IPS-NIHi11 (cell line): ENCODE results near the gene PTPRB.

Source experiments
- DNase-seq: peaks from one replicate; pipeline ENCODE4 v3.0.0; 2012; ENCODE audit warnings: mixed read lengths, low spot score

PTPRB gene

DNA sequence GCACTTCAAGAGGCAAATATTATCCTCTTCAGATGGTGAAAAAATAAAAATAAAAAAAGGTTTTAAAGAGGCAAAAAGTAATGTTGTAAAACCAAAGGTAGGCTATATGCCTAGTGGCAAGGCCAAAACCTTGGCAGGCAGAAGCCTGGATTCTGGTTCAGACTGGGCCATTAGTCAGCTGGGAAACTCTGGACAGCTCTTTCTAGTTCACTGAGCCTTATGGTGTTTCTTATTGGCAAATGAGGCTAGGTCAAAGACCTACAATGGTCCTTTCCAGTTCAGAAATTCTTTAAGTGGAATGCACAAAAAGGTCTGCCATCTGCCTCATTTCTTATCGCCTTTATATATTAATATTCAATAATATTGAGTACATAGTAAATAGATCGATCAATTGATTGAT is 44.6 kb downstream of the PTPRB start:
- no peak for DNase-seq

DNA sequence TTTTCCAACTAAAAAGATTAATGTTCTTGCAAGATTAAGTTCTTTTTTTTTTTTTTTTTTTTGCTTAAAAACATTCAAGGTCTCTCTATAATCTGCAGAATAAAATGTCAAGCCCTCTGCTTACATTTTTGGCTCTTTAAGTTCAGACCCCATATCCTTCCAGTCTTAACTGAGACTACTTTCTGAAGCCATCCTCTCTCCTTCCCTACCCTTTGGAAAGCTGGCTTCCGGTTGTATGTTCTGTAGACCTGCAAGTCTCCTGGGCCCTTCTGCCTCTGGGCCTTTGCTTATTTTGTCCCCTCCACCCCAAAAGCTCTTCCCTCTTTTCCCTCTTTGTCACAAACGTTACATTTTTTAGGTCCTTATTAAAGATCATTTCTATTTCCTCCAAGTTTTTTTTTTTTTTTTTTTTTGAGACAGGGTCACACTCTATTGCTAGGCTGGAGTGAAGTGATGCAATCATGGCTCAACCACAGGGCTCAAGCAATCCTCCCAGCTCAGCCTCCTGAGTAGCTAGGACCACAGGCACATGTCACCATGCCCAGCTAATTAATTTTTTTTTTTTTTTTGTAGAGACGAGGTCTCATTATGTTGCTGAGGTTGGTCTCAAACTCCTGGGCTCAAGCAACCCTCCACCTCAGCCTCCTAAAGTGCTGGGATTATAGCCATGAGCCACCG is 46.5 kb downstream of the PTPRB start:
- DNase-seq = no peak

DNA sequence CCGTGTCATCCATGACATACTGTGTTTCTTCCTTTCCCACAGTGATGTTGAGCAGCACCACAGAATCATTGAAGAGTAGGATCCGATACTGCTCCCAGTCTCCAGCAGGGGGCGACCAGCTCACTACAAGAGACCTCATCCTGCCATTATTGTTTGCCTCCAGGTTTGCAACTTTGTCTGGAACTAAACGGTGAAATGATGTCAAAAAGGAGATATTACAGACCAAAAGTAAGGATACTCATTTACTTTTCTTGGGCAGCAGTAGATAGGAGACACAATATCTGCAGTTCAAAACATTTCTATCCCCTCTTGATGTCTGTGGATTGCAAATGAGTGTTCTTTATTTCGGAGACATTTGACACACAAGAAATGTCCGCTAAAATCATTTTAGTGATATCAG is 47.2 kb downstream of the PTPRB start:
- peak; percentile 77 for DNase-seq

DNA sequence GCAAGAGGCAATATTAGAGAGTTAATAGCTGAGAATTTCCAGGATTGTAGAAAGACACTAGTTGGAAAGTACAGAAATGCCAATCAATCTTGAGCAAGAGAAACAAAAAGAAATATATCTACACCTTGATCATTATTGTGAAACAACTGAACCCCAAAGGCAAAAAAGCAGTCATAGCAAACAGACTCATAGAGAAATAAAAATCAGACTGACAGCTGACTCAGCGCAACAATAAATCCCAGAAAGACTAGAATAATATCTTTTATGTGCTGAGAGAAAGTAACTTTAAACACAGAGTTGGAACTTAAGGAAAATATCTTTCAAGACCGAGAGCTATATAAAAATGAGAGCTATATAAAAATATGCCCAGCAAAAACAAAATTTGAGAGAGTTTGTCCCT is 52.9 kb downstream of the PTPRB start:
- DNase-seq = no peak

DNA sequence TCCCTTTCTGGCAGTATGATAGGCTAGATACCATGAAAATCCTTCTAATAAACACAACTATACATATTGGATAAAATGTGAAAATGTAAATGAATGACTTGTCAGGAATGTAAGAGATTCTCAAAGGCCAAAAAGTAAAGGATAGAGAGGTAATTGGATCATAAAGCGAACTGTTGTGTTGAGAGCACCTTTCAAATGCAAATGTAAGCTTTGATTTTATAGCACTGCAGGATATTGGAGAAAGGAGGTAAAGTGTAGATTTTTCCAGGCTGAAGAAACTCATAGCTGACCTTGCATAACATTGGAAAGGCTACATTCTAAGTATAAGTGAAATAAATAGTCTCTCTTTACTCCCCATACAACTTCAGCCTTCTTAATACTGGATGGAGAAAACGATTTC is 54.0 kb downstream of the PTPRB start:
- DNase-seq = no peak

DNA sequence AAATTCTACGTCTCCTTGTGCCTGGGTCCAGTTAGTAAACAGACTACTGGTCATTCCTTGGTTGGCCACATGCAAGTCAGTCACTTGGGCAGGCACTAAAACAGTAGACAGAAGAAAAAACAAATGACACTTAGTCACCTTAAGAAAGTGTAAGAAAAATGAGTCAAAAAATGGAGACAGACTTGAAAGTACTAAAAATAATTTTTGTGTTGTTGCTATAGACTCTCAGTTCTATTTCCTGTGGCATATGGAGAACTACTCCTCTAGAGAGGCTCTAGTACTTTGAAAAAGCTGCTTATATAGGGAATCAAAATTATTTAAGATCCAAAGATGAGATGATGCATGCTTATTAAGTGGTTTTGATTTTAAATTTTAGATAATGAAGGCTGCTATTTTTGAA is 56.0 kb downstream of the PTPRB start:
- DNase-seq = no peak

DNA sequence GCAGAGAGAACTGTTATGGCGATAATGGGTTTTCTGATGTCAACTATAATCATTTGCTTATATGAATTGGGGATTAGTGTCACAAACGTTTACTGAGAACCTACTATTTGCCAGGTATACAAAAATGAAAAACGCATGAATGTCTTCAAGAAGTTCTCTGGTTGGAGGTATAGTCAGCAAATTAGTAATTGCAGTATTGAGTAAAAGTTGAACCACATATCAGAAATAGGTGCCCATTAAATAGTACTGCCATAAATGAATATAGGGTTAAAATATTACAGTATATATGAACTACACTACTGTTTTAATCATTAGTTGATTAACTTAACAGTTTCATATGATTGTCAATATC is 60.0 kb downstream of the PTPRB start:
- DNase-seq = no peak

DNA sequence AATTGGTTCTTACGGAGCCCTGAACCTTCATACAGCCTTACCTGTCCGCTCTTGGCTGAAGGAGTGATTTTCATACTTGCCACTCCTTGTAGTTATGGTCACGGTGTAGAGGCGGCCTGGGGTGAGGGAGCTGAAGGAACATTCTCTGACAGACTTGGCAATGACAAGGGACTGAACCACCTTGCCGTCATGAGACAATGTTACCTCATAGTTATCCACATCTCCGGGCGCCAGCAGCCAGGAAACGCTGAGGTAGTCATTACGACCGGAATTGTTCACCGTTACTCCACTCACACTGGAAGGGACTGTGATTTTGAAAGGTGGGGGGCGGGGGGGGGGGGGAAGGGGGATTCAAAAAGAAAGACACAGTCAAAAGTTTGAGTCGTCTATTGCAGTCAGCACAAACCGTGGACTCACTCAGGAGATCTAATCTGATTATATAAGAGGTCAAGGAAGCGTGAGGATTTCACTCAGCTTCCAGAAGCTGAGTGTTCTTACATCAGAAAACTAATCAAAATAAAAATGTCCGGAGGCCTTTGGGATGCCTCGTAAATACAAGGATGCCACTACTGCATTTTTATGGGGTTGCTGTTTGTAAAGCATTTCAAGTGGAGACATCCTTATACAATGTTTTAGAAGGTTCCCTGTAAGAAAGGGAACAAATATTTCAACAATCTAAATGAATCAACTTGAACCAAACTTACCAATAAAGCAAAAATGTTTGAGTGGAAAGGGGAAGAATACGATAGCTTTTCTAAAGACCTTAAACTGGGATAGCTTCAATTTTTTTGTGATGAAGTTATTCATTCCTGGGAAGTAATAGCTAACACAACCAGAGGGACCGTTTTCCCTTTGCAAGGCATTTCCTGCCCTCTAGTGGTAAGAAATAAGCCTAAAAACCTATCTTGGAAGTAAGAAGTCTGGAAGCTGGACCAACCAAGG is 60.6 kb downstream of the PTPRB start:
- DNase-seq = peak; percentile 77

DNA sequence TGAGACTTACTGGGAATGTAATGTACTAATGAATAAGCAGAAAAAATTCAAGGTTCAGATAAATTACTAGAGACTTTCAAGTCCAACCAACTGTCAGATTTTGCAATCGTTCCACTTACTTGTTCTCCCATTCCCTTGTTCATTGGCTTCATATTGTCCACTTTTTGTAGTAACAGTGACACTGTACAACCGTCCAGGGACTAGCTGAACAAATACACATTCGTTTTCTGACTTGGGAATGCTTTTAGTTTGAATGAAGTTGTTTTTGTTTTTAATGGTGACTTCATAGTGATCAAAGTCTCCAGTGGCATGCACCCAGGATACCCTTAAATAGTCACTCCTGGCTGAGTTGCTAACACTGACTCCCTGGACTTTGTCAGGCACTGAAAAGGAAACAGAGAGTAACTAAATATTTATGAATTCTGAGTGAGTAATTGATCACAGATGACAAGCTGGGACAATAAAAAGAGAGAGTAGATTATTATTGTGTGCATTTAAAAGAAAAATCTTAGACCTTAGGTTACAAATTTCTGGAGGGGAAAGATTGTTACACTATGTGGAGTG is 65.4 kb downstream of the PTPRB start:
- no peak for DNase-seq

DNA sequence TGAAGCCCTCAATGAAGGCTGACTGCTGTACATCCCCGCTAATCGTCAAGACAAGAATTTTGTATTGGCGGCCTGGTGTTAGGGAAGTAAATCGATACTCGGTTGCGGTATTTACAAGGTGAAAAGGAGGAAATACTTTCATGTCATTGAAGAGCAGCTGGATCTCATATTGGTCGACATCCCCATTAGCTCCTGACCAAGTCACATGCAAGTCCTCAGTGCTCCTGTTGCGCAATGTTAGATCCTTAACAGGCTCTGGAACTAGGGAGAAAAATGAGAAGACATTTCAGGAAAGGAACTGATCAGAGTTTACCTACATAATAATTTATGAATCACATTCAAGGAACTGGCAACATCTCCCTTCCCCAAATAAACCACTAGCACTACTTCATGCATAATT is 66.2 kb downstream of the PTPRB start:
- no peak for DNase-seq

DNA sequence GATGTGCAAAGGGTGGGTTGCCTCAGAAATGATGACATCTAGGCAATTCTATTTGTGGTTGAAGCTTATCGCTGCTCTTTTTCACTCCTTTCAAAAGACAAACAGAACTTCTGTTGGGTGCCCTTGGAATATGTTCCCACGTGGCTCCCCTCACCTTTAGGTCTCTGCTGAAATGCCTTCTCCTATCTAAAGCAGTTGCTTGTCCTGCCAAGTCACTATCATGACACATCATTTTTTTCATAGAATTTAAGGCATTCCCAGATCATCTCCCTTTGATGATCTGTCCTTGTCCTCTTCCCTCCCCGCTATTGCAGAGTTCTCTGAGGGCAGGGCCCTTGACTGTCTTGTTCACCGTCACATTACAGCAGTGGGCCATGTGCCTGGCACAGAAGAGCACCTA is 75.7 kb downstream of the PTPRB start:
- no peak for DNase-seq

DNA sequence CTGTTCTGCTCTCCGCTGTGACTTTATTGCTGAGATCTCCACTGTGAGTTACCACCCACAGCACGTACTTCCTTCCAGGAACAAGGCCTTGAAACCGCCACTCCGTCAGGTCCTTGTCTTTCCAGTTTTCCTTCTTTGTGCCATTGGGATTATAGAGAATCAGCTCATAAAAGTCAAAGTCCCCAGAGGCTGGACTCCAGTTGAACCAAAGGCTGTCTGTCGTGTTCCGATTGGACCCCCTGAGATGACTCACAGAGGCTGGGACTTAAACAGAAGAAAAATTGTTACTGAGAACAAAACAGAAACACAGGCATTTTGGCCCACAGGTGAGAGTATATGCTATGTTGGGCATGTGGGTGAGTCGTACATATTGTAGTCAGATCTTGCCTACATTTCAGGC is 76.6 kb downstream of the PTPRB start:
- no peak for DNase-seq

DNA sequence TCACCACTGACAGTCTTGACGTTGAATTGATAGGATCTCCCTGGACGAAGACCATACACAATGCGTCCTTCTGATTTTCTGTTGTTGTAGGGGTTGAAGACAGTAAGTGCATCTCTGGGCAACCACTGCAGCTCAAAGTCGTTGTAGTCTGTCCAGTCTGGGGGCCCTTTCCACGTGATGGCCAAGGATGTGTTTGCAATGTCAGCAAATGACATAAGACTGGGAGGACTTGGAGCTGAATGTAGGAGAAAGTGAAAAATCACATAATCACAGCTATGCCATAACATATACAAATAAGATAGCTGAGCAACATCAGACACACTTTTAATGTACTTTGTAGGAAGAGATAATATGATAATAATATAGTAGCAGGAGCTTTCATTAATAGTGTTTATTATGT is 77.8 kb downstream of the PTPRB start:
- DNase-seq = no peak

DNA sequence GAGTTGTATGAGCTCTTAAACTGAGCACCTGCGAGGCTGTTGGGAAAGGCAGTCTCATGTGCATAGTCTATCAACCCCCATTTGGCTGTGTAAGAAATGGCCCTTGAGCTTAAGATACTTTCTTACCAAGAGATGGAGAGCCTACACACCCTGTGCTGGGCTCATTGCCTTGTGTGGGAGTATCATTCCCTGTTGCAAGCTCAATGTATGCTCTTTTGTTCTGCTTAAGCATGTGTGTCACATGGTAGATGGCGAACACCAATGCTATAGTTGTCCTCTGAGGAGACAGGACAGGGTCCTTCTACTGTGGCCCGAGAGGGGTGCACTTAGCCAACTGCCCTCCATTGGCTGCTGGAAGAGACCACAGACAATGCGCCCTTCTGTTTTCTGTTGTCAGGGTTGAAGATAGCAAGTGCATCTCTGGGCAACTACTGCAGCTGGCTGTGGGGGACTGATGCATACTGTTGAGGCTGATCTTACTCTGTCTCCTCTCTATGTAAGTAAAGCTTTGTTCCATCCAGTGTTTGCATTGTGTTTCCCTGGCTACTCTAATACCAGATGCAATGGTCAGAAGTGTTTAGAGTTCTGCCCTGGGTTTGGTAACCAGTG is 79.5 kb downstream of the PTPRB start:
- no peak for DNase-seq

DNA sequence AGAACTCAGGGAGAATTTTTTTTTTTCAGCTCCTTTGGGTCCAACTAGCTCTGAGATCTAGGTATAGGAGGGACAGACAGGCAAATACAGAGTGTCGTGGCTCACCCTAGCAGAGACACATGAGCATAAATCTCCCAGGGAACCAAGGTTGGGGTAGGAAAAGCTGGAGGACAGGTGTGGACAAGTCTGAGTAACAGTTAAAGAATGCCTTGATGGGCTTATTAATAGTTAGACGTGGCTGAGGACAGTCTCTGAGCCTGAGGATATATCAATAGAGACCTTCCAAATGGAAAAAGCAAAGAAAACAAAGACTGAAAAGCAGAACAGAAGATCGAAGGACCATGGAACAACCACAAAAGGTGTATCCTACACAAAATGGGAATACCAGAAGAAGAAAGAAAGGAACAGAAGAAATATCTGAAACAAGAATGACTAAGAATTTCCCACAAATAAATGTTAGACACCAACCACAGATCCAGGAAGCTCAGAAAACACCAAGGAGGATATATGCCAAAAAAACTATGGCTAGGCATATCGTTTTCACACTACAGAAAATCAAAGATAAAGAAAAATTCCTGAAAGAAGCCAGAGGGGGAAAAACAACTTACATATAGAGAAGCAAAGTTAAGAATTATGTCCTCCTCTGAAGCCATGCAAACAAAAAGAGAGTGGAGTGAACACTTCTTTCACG is 80.9 kb downstream of the PTPRB start:
- no peak for DNase-seq

DNA sequence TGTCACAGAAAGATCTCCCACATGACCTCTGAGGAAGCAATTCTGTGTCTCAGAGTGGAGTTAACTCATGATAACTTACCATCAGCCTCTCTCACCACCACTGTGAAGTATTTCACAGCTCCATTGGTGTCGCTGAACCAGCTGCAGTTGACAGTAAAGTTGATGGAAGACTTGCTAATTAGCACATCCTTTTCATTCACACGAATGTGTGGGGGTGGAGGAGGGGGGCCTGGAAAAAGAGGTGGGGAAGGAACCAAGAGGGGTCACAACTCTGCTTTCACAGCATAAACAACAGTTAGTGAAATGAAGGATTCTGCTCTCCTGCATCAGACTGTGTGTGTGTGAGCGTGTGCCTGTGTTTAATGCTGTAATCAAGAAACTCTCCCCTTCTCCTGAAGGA is 82.1 kb downstream of the PTPRB start:
- no peak for DNase-seq

DNA sequence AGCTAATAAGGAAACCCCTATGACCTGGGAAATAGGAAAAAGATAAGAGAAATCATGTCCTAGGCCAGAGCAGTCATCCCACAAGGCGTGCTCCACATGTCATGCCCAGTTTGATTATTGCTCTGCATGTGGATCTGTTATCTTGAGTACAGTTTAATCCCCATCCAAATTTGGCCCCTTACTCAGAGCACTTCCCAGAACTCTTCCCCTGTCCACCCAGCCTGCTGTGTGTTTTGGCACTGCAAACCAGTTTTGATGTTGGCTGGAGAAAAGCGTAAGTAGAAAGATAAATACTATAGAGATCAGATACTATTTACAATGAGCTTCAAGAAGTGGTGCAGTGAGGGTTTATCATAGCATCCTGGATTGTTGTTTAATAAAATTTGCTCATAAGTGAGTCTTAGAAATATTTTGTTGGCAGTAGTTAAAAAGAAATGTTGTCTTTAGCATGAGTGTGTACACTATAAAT is 83.8 kb downstream of the PTPRB start:
- no peak for DNase-seq

DNA sequence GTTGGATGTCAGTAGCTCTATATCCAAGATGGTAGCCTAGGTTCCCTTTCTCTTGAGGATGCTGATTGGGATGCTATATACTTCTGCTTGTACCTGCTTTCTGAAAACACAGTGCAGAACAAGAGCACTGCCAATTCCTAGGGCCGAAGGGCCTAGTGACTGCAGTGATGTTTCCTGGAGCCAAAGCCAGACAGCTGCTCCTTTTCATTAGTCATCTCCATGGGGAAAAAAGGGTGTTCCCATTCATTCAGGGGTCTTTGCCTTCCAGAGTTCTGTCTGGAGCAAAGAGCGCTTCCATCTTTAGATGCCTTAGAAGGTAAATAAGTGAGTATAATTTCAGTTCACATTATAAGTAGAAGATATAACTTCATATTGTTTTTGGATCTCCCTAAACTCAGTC is 85.5 kb downstream of the PTPRB start:
- no peak for DNase-seq

DNA sequence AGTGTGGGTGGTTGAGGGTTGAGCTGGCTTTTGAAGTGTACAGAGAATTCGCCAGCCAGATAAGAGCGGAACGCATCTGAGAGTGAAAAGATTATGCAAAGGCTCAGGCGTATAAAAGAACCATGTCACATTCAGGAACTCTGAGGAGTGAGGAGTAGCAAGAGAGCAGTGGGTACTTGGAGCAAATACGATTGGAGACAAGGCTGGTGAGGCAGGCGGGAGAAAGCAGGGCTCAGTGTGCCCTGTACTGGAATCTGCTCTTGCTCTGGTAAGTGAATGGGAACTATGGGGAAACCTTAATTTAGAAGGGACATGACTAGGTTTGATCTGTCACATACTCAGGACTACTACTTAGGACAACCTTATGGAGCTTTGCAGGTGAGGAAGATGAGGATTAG is 87.0 kb downstream of the PTPRB start:
- no peak for DNase-seq

DNA sequence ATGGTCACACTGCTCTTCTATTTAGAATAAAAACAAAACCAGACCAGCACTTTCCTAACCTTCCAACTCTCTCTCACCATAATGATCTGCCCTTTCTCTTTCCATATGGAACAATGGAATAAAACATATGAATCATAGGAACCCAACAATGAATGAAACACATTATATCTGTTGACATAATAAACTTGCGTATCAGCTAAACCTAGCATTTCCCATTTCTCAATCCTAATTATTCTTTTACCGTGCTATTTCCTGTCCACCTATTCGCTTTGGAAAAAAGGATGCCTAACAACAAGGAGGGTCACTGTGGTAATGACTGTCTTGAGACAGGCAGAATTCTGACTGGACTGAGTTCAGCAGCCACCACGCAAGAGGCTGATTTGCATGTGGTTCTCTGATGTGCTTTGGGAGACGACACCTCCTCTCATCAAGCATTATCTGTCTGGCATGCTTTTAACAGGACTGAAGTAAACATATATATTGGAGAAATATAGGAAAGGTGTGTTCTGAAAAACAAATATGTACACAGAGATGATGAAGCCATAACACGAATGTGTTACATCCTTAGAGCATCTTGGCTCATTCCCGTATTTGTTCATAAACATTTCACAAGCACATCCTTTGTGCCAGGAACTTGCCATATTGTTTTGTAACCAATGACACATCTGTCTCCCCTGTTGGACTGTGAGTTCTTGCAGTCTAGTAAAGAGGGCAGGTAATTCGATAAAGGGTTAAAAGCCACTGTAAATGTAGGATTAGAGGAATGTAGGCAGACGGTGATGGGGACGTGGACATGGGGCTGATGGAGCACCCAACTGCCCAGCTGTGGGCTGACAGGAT is 87.7 kb downstream of the PTPRB start:
- DNase-seq = no peak

DNA sequence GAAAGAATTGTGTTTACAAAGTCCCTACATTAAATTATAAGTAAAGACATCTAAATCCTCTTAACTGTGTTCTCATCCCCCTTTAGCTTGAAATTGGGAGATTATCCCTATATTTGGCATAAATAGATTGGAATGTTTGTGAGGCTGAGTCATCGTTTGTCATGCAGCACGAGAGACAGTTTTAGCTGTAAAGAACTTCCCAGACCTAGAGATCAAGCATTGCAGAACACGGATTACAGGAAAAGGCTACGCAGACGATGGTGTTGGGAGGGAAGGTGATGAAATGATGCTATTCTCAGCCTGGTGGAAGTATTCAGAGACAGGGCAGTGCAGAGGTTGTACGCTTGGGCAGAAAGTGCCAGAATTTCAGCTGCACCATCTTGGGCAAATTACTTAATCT is 93.8 kb downstream of the PTPRB start:
- peak; percentile 18 for DNase-seq
